Keratinocyte (primary cell): ENCODE data around the gene VWC2.

ENCODE experiments used
- EZH2 ChIP-seq: IDR thresholded peaks from one replicate; pipeline ENCODE4 v1.6.1; 2012; ENCODE audit warnings: inconsistent platforms, mild to moderate bottlenecking, low read length, moderate library complexity
- TF ChIP-seq, protein P1 (sequence below), 3 experiments: IDR thresholded peaks in 1 of 3; conservative IDR thresholded peaks in 1 of 3; optimal IDR thresholded peaks in 1 of 3; 2 replicates in 2 of 3; 3 replicates in 1 of 3; pipeline versions ENCODE3 to v1.5.1; 2011; ENCODE audit warnings: low read length in 3 of 3, mild to moderate bottlenecking in 3 of 3, moderate library complexity in 2 of 3, control low read depth in 1 of 3, inconsistent platforms in 1 of 3; ENCODE audit not compliant: insufficient read depth in 2 of 3; ENCODE audit errors: extremely low read depth in 1 of 3

DNA sequence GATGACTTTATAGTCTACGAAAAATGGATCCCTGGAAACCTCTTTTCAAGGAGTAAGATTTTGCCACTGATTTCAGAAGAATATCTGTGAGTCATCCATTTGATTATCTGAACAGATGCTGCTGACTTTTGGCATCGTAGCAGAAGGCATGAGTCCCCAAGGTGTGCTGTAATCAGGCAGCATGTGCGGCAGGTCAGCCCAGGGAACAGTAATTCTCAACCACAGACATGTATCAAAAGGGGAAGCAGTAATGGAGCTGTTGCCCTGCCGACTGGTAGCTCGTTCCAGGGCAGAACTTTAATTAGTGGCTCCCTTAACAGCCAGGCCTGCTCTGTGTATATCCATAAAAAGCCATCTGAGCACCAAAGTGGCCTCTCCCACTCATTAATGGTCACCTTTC is 5.7 kb upstream of the VWC2 start:
- TF ChIP-seq, protein P1, sequence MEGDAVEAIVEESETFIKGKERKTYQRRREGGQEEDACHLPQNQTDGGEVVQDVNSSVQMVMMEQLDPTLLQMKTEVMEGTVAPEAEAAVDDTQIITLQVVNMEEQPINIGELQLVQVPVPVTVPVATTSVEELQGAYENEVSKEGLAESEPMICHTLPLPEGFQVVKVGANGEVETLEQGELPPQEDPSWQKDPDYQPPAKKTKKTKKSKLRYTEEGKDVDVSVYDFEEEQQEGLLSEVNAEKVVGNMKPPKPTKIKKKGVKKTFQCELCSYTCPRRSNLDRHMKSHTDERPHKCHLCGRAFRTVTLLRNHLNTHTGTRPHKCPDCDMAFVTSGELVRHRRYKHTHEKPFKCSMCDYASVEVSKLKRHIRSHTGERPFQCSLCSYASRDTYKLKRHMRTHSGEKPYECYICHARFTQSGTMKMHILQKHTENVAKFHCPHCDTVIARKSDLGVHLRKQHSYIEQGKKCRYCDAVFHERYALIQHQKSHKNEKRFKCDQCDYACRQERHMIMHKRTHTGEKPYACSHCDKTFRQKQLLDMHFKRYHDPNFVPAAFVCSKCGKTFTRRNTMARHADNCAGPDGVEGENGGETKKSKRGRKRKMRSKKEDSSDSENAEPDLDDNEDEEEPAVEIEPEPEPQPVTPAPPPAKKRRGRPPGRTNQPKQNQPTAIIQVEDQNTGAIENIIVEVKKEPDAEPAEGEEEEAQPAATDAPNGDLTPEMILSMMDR (optimal IDR thresholded peaks at IDR 0.05 in 1 of 3, IDR thresholded peaks at IDR 0.05 in 1 of 3, conservative IDR thresholded peaks at IDR 0.05 in 1 of 3; ENCODE audit: extremely low read depth in 1 of 3, insufficient read depth in 2 of 3, low read length in 3 of 3), result no peak
- TF ChIP-seq EZH2, result no peak
